ENCODE data around the gene CEND1.

CEND1 gene

GRCh38 chr11:820655-821511, 31.0 kb upstream of the CEND1 start:
- Histone ChIP-seq H3K4me2 (ENCODE audit: low read length) (peak overlapping the region; percentile 99), H3K27me3 (ENCODE audit: low read depth, low read length) (no peaks in the 10 kb centered on the region), H3K4me3 (ENCODE audit: low read length) (peak overlapping the region; percentile 86), H3K4me1 (ENCODE audit: low read length) (peaks cover 15% of the 10 kb centered on the region), H4K20me1 (ENCODE audit: insufficient read depth, low read length) (peaks cover 16% of the 10 kb centered on the region), H3K27ac (ENCODE audit: low read length) (no peak overlapping the region), H2AFZ (ENCODE audit: low read depth, low read length) (no peak overlapping the region), H3K9me3 (ENCODE audit: insufficient read depth, low read length) (no peaks in the 10 kb centered on the region), H3K36me3 (replicated peaks; ENCODE audit: low read depth, low read length) (peaks cover 11% of the 10 kb centered on the region), H3K79me2 (ENCODE audit: low read length) (peaks cover 11% of the 10 kb centered on the region; the same call in 1 of the 2 replicates), H3K9ac (ENCODE audit: low read length) (peak overlapping the region; percentile 86)
- no peak for TF ChIP-seq EZH2phosphoT487 (IDR thresholded peaks at IDR 0.05; ENCODE audit: low read depth)
- TF ChIP-seq CTCF (IDR thresholded peaks at IDR 0.05; ENCODE audit: low read depth, low read length) = no peak

- TF ChIP-seq CTCF (IDR thresholded peaks at IDR 0.05; ENCODE audit: low read depth, low read length) = no peak
- TF ChIP-seq EZH2phosphoT487 (IDR thresholded peaks at IDR 0.05; ENCODE audit: low read depth) = no peak
- H3K79me2 ChIP-seq (ENCODE audit: low read length) = peaks cover 11% of the 10 kb centered on the region; the same call in 1 of the 2 replicates
- H3K27me3 ChIP-seq (ENCODE audit: low read depth, low read length) = no peaks in the 10 kb centered on the region
- H3K36me3 ChIP-seq (replicated peaks; ENCODE audit: low read depth, low read length) = peaks cover 8% of the 10 kb centered on the region
- peaks cover 16% of the 10 kb centered on the region for H4K20me1 ChIP-seq (ENCODE audit: insufficient read depth, low read length)
- peak overlapping the region; percentile 86 for H3K9ac ChIP-seq (ENCODE audit: low read length)
- H3K4me3 ChIP-seq (ENCODE audit: low read length) = peak overlapping the region; percentile 86
- no peak overlapping the region for H2AFZ ChIP-seq (ENCODE audit: low read depth, low read length)
- no peaks in the 10 kb centered on the region for H3K9me3 ChIP-seq (ENCODE audit: insufficient read depth, low read length)
- peaks cover 11% of the 10 kb centered on the region for H3K4me1 ChIP-seq (ENCODE audit: low read length)
- peak overlapping the region; percentile 52 for H3K27ac ChIP-seq (ENCODE audit: low read length)
- H3K4me2 ChIP-seq (ENCODE audit: low read length) = peak overlapping the region; percentile 99
Measured at GRCh38 chr11:819943-820649, 30.2 kb upstream of the CEND1 start.

- H2AFZ ChIP-seq (ENCODE audit: low read depth, low read length) = no peak overlapping the region
- H3K27ac ChIP-seq (ENCODE audit: low read length) = peak overlapping the region; percentile 52
- peaks cover 11% of the 10 kb centered on the region; the same call in 1 of the 2 replicates for H3K79me2 ChIP-seq (ENCODE audit: low read length)
- no peaks in the 10 kb centered on the region for H3K9me3 ChIP-seq (ENCODE audit: insufficient read depth, low read length)
- peak overlapping the region; percentile 86 for H3K9ac ChIP-seq (ENCODE audit: low read length)
- H4K20me1 ChIP-seq (ENCODE audit: insufficient read depth, low read length) = peaks cover 16% of the 10 kb centered on the region
- peaks cover 11% of the 10 kb centered on the region for H3K4me1 ChIP-seq (ENCODE audit: low read length)
- TF ChIP-seq CTCF (IDR thresholded peaks at IDR 0.05; ENCODE audit: low read depth, low read length) (no peak), EZH2phosphoT487 (IDR thresholded peaks at IDR 0.05; ENCODE audit: low read depth) (no peak)
- no peaks in the 10 kb centered on the region for H3K27me3 ChIP-seq (ENCODE audit: low read depth, low read length)
- H3K4me2 ChIP-seq (ENCODE audit: low read length) = peak overlapping the region; percentile 99
- H3K36me3 ChIP-seq (replicated peaks; ENCODE audit: low read depth, low read length) = peaks cover 2% of the 10 kb centered on the region
- H3K4me3 ChIP-seq (ENCODE audit: low read length) = peak overlapping the region; percentile 86
Measured at GRCh38 chr11:819129-819931, 29.4 kb upstream of the CEND1 start.
